ENCODE data around the gene KRT79.

KRT79 gene

GRCh38 chr12:52825961-52826360 lies 8.2 kb downstream of the KRT79 start:
- Histone ChIP-seq H3K9me3 (ENCODE audit: control insufficient read depth, low read length) (no peaks in the 10 kb centered on the region), H3K36me3 (ENCODE audit: control insufficient read depth, insufficient read depth, low read length) (no peaks in the 10 kb centered on the region), H3K27me3 (ENCODE audit: control insufficient read depth, insufficient read depth, low read length, poor library complexity, severe bottlenecking) (no peaks in the 10 kb centered on the region), H3K4me1 (ENCODE audit: control insufficient read depth, insufficient read depth, low read length) (peaks cover 8% of the 10 kb centered on the region), H3K27ac (ENCODE audit: insufficient read depth, low read depth, low read length, poor library complexity, severe bottlenecking) (no peak overlapping the region), H3K4me3 (ENCODE audit: insufficient read depth, low read depth, low read length) (no peak overlapping the region)
- 92 to 94% methylated on average over 4 of the region's 4 CpGs for WGBS, 2 experiments

GRCh38 chr12:52824741-52825410 lies 9.2 kb downstream of the KRT79 start:
- WGBS, 2 experiments = 91 to 94% methylated on average over 5 of the region's 5 CpGs

GRCh38 chr12:52823761-52824450 lies 10.2 kb downstream of the KRT79 start:
- Histone ChIP-seq H3K36me3 (ENCODE audit: control insufficient read depth, insufficient read depth, low read length) (no peaks in the 10 kb centered on the region), H3K27ac (ENCODE audit: insufficient read depth, low read depth, low read length, poor library complexity, severe bottlenecking) (no peak overlapping the region), H3K4me1 (ENCODE audit: control insufficient read depth, insufficient read depth, low read length) (peaks cover 20% of the 10 kb centered on the region), H3K9me3 (ENCODE audit: control insufficient read depth, low read length) (no peaks in the 10 kb centered on the region), H3K4me3 (ENCODE audit: insufficient read depth, low read depth, low read length) (no peak overlapping the region), H3K27me3 (ENCODE audit: control insufficient read depth, insufficient read depth, low read length, poor library complexity, severe bottlenecking) (no peaks in the 10 kb centered on the region)
- 94% methylated on average over 15 of the region's 15 CpGs for WGBS, 2 experiments

More at GRCh38 chr12:52824741-52825410, 9.2 kb downstream of the KRT79 start:
- H3K27ac ChIP-seq (ENCODE audit: insufficient read depth, low read depth, low read length, poor library complexity, severe bottlenecking) = no peak overlapping the region
- H3K4me3 ChIP-seq (ENCODE audit: insufficient read depth, low read depth, low read length) = no peak overlapping the region
- H3K36me3 ChIP-seq (ENCODE audit: control insufficient read depth, insufficient read depth, low read length) = no peaks in the 10 kb centered on the region
- no peaks in the 10 kb centered on the region for H3K27me3 ChIP-seq (ENCODE audit: control insufficient read depth, insufficient read depth, low read length, poor library complexity, severe bottlenecking)
- peaks cover 15% of the 10 kb centered on the region for H3K4me1 ChIP-seq (ENCODE audit: control insufficient read depth, insufficient read depth, low read length)
- no peaks in the 10 kb centered on the region for H3K9me3 ChIP-seq (ENCODE audit: control insufficient read depth, low read length)

GRCh38 chr12:52822771-52823510 lies 11.2 kb downstream of the KRT79 start:
- H3K4me3 ChIP-seq (ENCODE audit: insufficient read depth, low read depth, low read length) = no peak overlapping the region
- H3K27me3 ChIP-seq (ENCODE audit: control insufficient read depth, insufficient read depth, low read length, poor library complexity, severe bottlenecking) = no peaks in the 10 kb centered on the region
- H3K27ac ChIP-seq (ENCODE audit: insufficient read depth, low read depth, low read length, poor library complexity, severe bottlenecking) = no peak overlapping the region
- WGBS, 2 experiments = 86 to 88% methylated on average over 16 of the region's 16 CpGs
- no peaks in the 10 kb centered on the region for H3K36me3 ChIP-seq (ENCODE audit: control insufficient read depth, insufficient read depth, low read length)
- H3K9me3 ChIP-seq (ENCODE audit: control insufficient read depth, low read length) = no peaks in the 10 kb centered on the region
- H3K4me1 ChIP-seq (ENCODE audit: control insufficient read depth, insufficient read depth, low read length) = peaks cover 25% of the 10 kb centered on the region

GRCh38 chr12:52821826-52822660 lies 12.1 kb downstream of the KRT79 start:
- no peaks in the 10 kb centered on the region for H3K9me3 ChIP-seq (ENCODE audit: control insufficient read depth, low read length)
- no peaks in the 10 kb centered on the region for H3K36me3 ChIP-seq (ENCODE audit: control insufficient read depth, insufficient read depth, low read length)
- WGBS, 2 experiments = 91 to 94% methylated on average over 10 of the region's 10 CpGs
- H3K27me3 ChIP-seq (ENCODE audit: control insufficient read depth, insufficient read depth, low read length, poor library complexity, severe bottlenecking) = no peaks in the 10 kb centered on the region
- no peak overlapping the region for H3K4me3 ChIP-seq (ENCODE audit: insufficient read depth, low read depth, low read length)
- H3K27ac ChIP-seq (ENCODE audit: insufficient read depth, low read depth, low read length, poor library complexity, severe bottlenecking) = no peak overlapping the region
- H3K4me1 ChIP-seq (ENCODE audit: control insufficient read depth, insufficient read depth, low read length) = peaks cover 25% of the 10 kb centered on the region

- WGBS, 2 experiments = 91 to 96% methylated on average over 4 of the region's 4 CpGs
- Histone ChIP-seq H3K4me1 (ENCODE audit: control insufficient read depth, insufficient read depth, low read length) (peaks cover 25% of the 10 kb centered on the region), H3K36me3 (ENCODE audit: control insufficient read depth, insufficient read depth, low read length) (no peaks in the 10 kb centered on the region), H3K9me3 (ENCODE audit: control insufficient read depth, low read length) (no peaks in the 10 kb centered on the region), H3K27ac (ENCODE audit: insufficient read depth, low read depth, low read length, poor library complexity, severe bottlenecking) (no peak overlapping the region), H3K27me3 (ENCODE audit: control insufficient read depth, insufficient read depth, low read length, poor library complexity, severe bottlenecking) (no peaks in the 10 kb centered on the region), H3K4me3 (ENCODE audit: insufficient read depth, low read depth, low read length) (no peak overlapping the region)
These were observed 12.9 kb downstream of the KRT79 start for GRCh38 chr12:52821071-52821730.

GRCh38 chr12:52820521-52820920 lies 13.6 kb downstream of the KRT79 start:
- Histone ChIP-seq H3K9me3 (ENCODE audit: control insufficient read depth, low read length) (no peaks in the 10 kb centered on the region), H3K4me1 (ENCODE audit: control insufficient read depth, insufficient read depth, low read length) (peaks cover 25% of the 10 kb centered on the region), H3K4me3 (ENCODE audit: insufficient read depth, low read depth, low read length) (no peak overlapping the region), H3K27me3 (ENCODE audit: control insufficient read depth, insufficient read depth, low read length, poor library complexity, severe bottlenecking) (no peaks in the 10 kb centered on the region), H3K36me3 (ENCODE audit: control insufficient read depth, insufficient read depth, low read length) (no peaks in the 10 kb centered on the region), H3K27ac (ENCODE audit: insufficient read depth, low read depth, low read length, poor library complexity, severe bottlenecking) (no peak overlapping the region)
- WGBS, 2 experiments = 92 to 95% methylated on average over 6 of the region's 6 CpGs

GRCh38 chr12:52819731-52820510 lies 14.2 kb downstream of the KRT79 start:
- no peak overlapping the region for H3K27ac ChIP-seq (ENCODE audit: insufficient read depth, low read depth, low read length, poor library complexity, severe bottlenecking)
- H3K4me1 ChIP-seq (ENCODE audit: control insufficient read depth, insufficient read depth, low read length) = peaks cover 25% of the 10 kb centered on the region
- H3K36me3 ChIP-seq (ENCODE audit: control insufficient read depth, insufficient read depth, low read length) = no peaks in the 10 kb centered on the region
- H3K9me3 ChIP-seq (ENCODE audit: control insufficient read depth, low read length) = no peaks in the 10 kb centered on the region
- H3K4me3 ChIP-seq (ENCODE audit: insufficient read depth, low read depth, low read length) = no peak overlapping the region
- no peaks in the 10 kb centered on the region for H3K27me3 ChIP-seq (ENCODE audit: control insufficient read depth, insufficient read depth, low read length, poor library complexity, severe bottlenecking)
- 78 to 82% methylated on average over 7 of the region's 7 CpGs for WGBS, 2 experiments

- H3K27ac ChIP-seq (ENCODE audit: insufficient read depth, low read depth, low read length, poor library complexity, severe bottlenecking) = no peak overlapping the region
- H3K36me3 ChIP-seq (ENCODE audit: control insufficient read depth, insufficient read depth, low read length) = no peaks in the 10 kb centered on the region
- no peaks in the 10 kb centered on the region for H3K9me3 ChIP-seq (ENCODE audit: control insufficient read depth, low read length)
- peaks cover 25% of the 10 kb centered on the region for H3K4me1 ChIP-seq (ENCODE audit: control insufficient read depth, insufficient read depth, low read length)
- 77 to 81% methylated on average over 7 of the region's 7 CpGs for WGBS, 2 experiments
- H3K4me3 ChIP-seq (ENCODE audit: insufficient read depth, low read depth, low read length) = no peak overlapping the region
- no peaks in the 10 kb centered on the region for H3K27me3 ChIP-seq (ENCODE audit: control insufficient read depth, insufficient read depth, low read length, poor library complexity, severe bottlenecking)
These were observed 15.2 kb downstream of the KRT79 start for GRCh38 chr12:52818887-52819420.
